Activated CD4-positive, alpha-beta T cell treated with anti-CD3 and anti-CD28 coated beads, Interleukin-10, Interleukin-2, amounts not matched to agents 100 ng/mL and 50 ng/mL, durations not matched to agents 16 hours and 8 hours (primary cell): ENCODE results near the gene SIGLEC6.

Experiments used
- DNase-seq: peaks from one replicate; pipeline ENCODE4 v3.0.0-alpha.2; 2020

SIGLEC6 gene

GRCh38 chr19:51548213-51548651, 16.8 kb upstream of the SIGLEC6 start:
- no peak for DNase-seq

GRCh38 chr19:51547397-51548212, 16.1 kb upstream of the SIGLEC6 start:
- peak; percentile 9 for DNase-seq

GRCh38 chr19:51546650-51547396, 15.4 kb upstream of the SIGLEC6 start:
- DNase-seq: peak; percentile 43

GRCh38 chr19:51546107-51546649, 14.7 kb upstream of the SIGLEC6 start:
- DNase-seq: no peak

- no peak for DNase-seq
Measured at GRCh38 chr19:51544038-51544437, 12.6 kb upstream of the SIGLEC6 start.

- no peak for DNase-seq
Measured at GRCh38 chr19:51542699-51543098, 11.2 kb upstream of the SIGLEC6 start.

GRCh38 chr19:51541458-51542357, 10.2 kb upstream of the SIGLEC6 start:
- DNase-seq: no peak

- no peak for DNase-seq
Measured at GRCh38 chr19:51539821-51540366, 8.4 kb upstream of the SIGLEC6 start.

- DNase-seq: no peak
Measured at GRCh38 chr19:51535535-51535934, 4.1 kb upstream of the SIGLEC6 start.

- no peak for DNase-seq
Measured at GRCh38 chr19:51530616-51531015, 854 bp downstream of the SIGLEC6 start.

GRCh38 chr19:51529301-51529700, 2.2 kb downstream of the SIGLEC6 start:
- no peak for DNase-seq

- no peak for DNase-seq
Measured at GRCh38 chr19:51525651-51526050, 5.8 kb downstream of the SIGLEC6 start.

- DNase-seq: no peak
Measured at GRCh38 chr19:51524666-51525264, 6.7 kb downstream of the SIGLEC6 start.

GRCh38 chr19:51521781-51522180, 9.7 kb downstream of the SIGLEC6 start:
- DNase-seq: no peak

- no peak for DNase-seq
Measured at GRCh38 chr19:51521357-51521756, 10.1 kb downstream of the SIGLEC6 start.

GRCh38 chr19:51520728-51521127, 10.7 kb downstream of the SIGLEC6 start:
- DNase-seq: no peak

- peak; percentile 65 for DNase-seq
Measured at GRCh38 chr19:51514866-51515481, 16.5 kb downstream of the SIGLEC6 start.

GRCh38 chr19:51513968-51514367, 17.5 kb downstream of the SIGLEC6 start:
- no peak for DNase-seq

- peak; percentile 8 for DNase-seq
Measured at GRCh38 chr19:51511353-51511752, 20.1 kb downstream of the SIGLEC6 start.

- no peak for DNase-seq
Measured at GRCh38 chr19:51509823-51510660, 21.4 kb downstream of the SIGLEC6 start.
